K562 (cell line): Measurements from ENCODE around the gene DAGLA. TPM values are rescaled to one million over a fixed set of nuclear protein-coding genes. Genes with fewer than 3 reads are reported as not detected.

Experiments used
- ATAC-seq: fragments of 200-7000 bp; cut with Tn5 transposase; 3 replicates; pipeline ENCODE4 v1.9.1; 2020; ENCODE audit warnings: moderate library complexity
- BruUV-seq: library from RNA; stranded (reverse); fragments of 400-500 nt; replicated peaks from 2 replicates; lab custom pipeline; 2021; lab: Mats Ljungman, UMichigan
- CTCF ChIA-PET: fragments of 300-600 bp; formaldehyde crosslinking; extraction: SDS; loops from one replicate; lab custom pipeline; 2021; ENCODE audit warnings: low intra/inter-chr PET ratio; lab: Yijun Ruan, JAX
- POLR2A ChIA-PET: fragments of 300-600, 350-650 bp; sonication (Branson Sonifier 250); formaldehyde crosslinking; extraction: SDS; loops from one replicate; lab custom pipeline; 2021; ENCODE audit warnings: antibody characterized with exemption, inconsistent platforms; lab: Yijun Ruan, JAX
- DNase-seq, 4 experiments: peaks; one replicate each; pipeline versions ENCODE4 v3.0.0 to v3.0.0-alpha.2; 2011 to 2018; ENCODE audit warnings: low spot score in 3 of 4, mixed read lengths in 3 of 4; ENCODE audit errors: extremely low read depth in 1 of 4
- FAIRE-seq: peaks from 2 replicates; lab custom pipeline; 2011; peaks lifted over from hg19 to GRCh38; lab: Jason Lieb, UNC
- H2AFZ ChIP-seq: 2 replicates; pipeline ENCODE4 v1.6.0; 2011; ENCODE audit warnings: low read depth, low read length, control low read depth, inconsistent platforms
- H3K27ac ChIP-seq: fragments of 200-600 bp; 3 replicates; pipeline ENCODE4 v1.8.0; 2011; ENCODE audit warnings: low read depth, mild to moderate bottlenecking, control low read depth, inconsistent platforms, low read length, moderate library complexity, mixed read lengths; ENCODE audit errors: extremely low read depth
- H3K27me3 ChIP-seq, 2 experiments: fragments of 300-600 bp in 1 of 2; 2 replicates in 1 of 2; 3 replicates in 1 of 2; pipeline versions ENCODE4 v1.6.0 to v1.8.0; 2011; ENCODE audit warnings: inconsistent platforms in 2 of 2, low read length in 2 of 2, mild to moderate bottlenecking in 1 of 2, mixed read lengths in 1 of 2, moderate library complexity in 1 of 2; ENCODE audit not compliant: control insufficient read depth in 2 of 2, insufficient read depth in 2 of 2
- H3K36me3 ChIP-seq: fragments of 300-600 bp; 3 replicates; pipeline ENCODE4 v1.8.0; 2011; ENCODE audit warnings: mild to moderate bottlenecking, low read length, inconsistent platforms; ENCODE audit not compliant: control insufficient read depth, insufficient read depth
- H3K4me1 ChIP-seq, 2 experiments: fragments of 200-600 bp in 1 of 2; replicated peaks in 1 of 2; 2 replicates in 1 of 2; 3 replicates in 1 of 2; pipeline versions ENCODE4 v1.5.1 to v1.8.0; 2011; ENCODE audit warnings: inconsistent platforms in 2 of 2, low read length in 2 of 2, mild to moderate bottlenecking in 1 of 2, mixed read lengths in 1 of 2, moderate library complexity in 1 of 2; ENCODE audit not compliant: control insufficient read depth in 2 of 2, insufficient read depth in 2 of 2
- H3K4me2 ChIP-seq: 2 replicates; pipeline ENCODE4 v1.6.1; 2011; ENCODE audit warnings: low read length, control low read depth, inconsistent platforms, mixed read lengths; ENCODE audit not compliant: insufficient read depth
- H3K4me3 ChIP-seq: fragments of 200-600 bp; sonication (generic), shearing (Covaris generic); 2 replicates; pipeline ENCODE4 v1.5.1; 2016; ENCODE audit warnings: control low read depth, inconsistent platforms
- H3K79me2 ChIP-seq: fragments of 200-600 bp; 3 replicates; pipeline ENCODE4 v1.8.0; 2011; ENCODE audit warnings: low read length, inconsistent platforms; ENCODE audit not compliant: control insufficient read depth, insufficient read depth
- H3K9ac ChIP-seq, 2 experiments: 2 replicates each; pipeline versions ENCODE4 v1.6.0 to v1.6.1; 2011; ENCODE audit warnings: low read depth in 2 of 2, low read length in 2 of 2, control low read depth in 1 of 2, inconsistent platforms in 1 of 2, mild to moderate bottlenecking in 1 of 2, mixed read lengths in 1 of 2; ENCODE audit not compliant: insufficient read depth in 1 of 2
- H3K9me1 ChIP-seq: one replicate; pipeline ENCODE4 v1.6.0; 2011; ENCODE audit warnings: inconsistent platforms, mild to moderate bottlenecking, low read length, moderate library complexity; ENCODE audit not compliant: control insufficient read depth, insufficient read depth
- H3K9me3 ChIP-seq: replicated peaks from 2 replicates; pipeline ENCODE4 v1.5.1; 2011; ENCODE audit warnings: low read depth, low read length, inconsistent platforms; ENCODE audit not compliant: control insufficient read depth, insufficient read depth
- H4K20me1 ChIP-seq: replicated peaks from 2 replicates; pipeline ENCODE4 v1.6.1; 2011; ENCODE audit warnings: low read length, inconsistent platforms, mixed read lengths; ENCODE audit not compliant: control insufficient read depth, insufficient read depth
- CEBPB ChIP-seq: fragments of 450-650 bp; IDR thresholded peaks from 2 replicates; pipeline ENCODE4 v1.6.1; 2016; ENCODE audit warnings: missing genetic modification characterization, missing compliant biosample characterization
- FOXK2 ChIP-seq, 2 experiments: fragments of 450-650 bp; IDR thresholded peaks in 1 of 2; conservative IDR thresholded peaks in 1 of 2; 2 replicates each; pipeline ENCODE4 v1.6.1; 2016; ENCODE audit warnings: low read depth in 2 of 2, mild to moderate bottlenecking in 1 of 2
- LEF1 ChIP-seq: fragments of 450-650 bp; IDR thresholded peaks from 2 replicates; pipeline ENCODE4 v1.6.1; 2016; ENCODE audit warnings: mild to moderate bottlenecking
- PCBP2 ChIP-seq: fragments of 200-400 bp; formaldehyde crosslinking; IDR thresholded peaks from 2 replicates; pipeline ENCODE4 v1.6.1; 2018; ENCODE audit warnings: low read length, low read depth, mild to moderate bottlenecking, moderate library complexity; ENCODE audit not compliant: poor library complexity, severe bottlenecking
- PHF21A ChIP-seq: fragments of 450-650 bp; IDR thresholded peaks from 2 replicates; pipeline ENCODE4 v1.6.1; 2017; ENCODE audit warnings: low read depth, borderline replicate concordance
- RBM34 ChIP-seq: fragments of 200-400 bp; formaldehyde crosslinking; IDR thresholded peaks from 2 replicates; pipeline ENCODE4 v1.6.1; 2018; ENCODE audit warnings: low read length, borderline replicate concordance; ENCODE audit not compliant: insufficient read depth
- SMARCA5 ChIP-seq: fragments of 450-650 bp; IDR thresholded peaks from 2 replicates; pipeline ENCODE4 v1.6.1; 2016
- SP1 ChIP-seq: sonication (generic); formaldehyde crosslinking; IDR thresholded peaks from 2 replicates; pipeline ENCODE4 v1.8.1; 2022; ENCODE audit warnings: mild to moderate bottlenecking, missing genetic modification reagents
- TEAD1 ChIP-seq, 2 experiments: fragments of 450-650 bp in 1 of 2; sonication (generic) in 1 of 2; formaldehyde crosslinking; IDR thresholded peaks; 2 replicates each; pipeline versions ENCODE4 v1.4.0 to v1.8.0; 2020 to 2022; ENCODE audit warnings: mild to moderate bottlenecking in 2 of 2, missing genetic modification reagents in 1 of 2
- WGBS: fragments of 100-300 bp; shearing (Covaris generic); methylation state at CpG from one replicate; pipeline ENCODE4 v1.1.6; 2016; ENCODE audit warnings: low coverage, mixed read lengths; ENCODE audit not compliant: insufficient coverage; ENCODE audit errors: missing lambda C conversion rate; 5-methylcytosine and 5-hydroxymethylcytosine counted together
- in situ Hi-C: fragments of 300-500 bp; cut with MboI; formaldehyde crosslinking; loops from 4 replicates; pipeline ENCODE4 v1.15.0; 2018; ENCODE audit warnings: inconsistent platforms, mixed read lengths
- intact Hi-C: fragments of 100-400 bp; cut with micrococcal nuclease; formaldehyde crosslinking; loops from 2 replicates; pipeline ENCODE4 v1.14.2; 2022
- polyA plus RNA-seq, 8 experiments: library from polyadenylated mRNA; depleted of rRNA in 4 of 8; stranded (reverse) in 5 of 8; unstranded in 3 of 8; fragments of >200 nt; fragmentation: Nextera tagmentation in 2 of 8; fragmentation: Illumina TruSeq in 1 of 8; extraction: Ambion mirVana in 2 of 8; extraction: Trizol in 1 of 8; gene quantifications; 2 replicates each; pipeline versions ENCODE4 v1.2.1 to v1.2.3, GENCODE V29; 2011 to 2014; ENCODE audit warnings: inconsistent platforms in 1 of 8, missing spikeins in 1 of 8
- total RNA-seq, 7 experiments: library from RNA; depleted of rRNA in 6 of 7; stranded (reverse); fragments of >200 nt in 6 of 7; fragmentation: Illumina TruSeq in 2 of 7; extraction: Trizol in 2 of 7; gene quantifications; 2 replicates each; pipeline versions ENCODE4 v1.2.1 to v1.2.3, GENCODE V29; 2011 to 2021; ENCODE audit warnings: low replicate concordance in 1 of 7
- TF ChIP-seq, protein P1 (sequence below): fragments of 450-650 bp; formaldehyde crosslinking; IDR thresholded peaks from 2 replicates; pipeline ENCODE4 v1.4.0; 2020; ENCODE audit warnings: mild to moderate bottlenecking, moderate library complexity
- TF ChIP-seq, protein P2 (sequence below): fragments of 150-350 bp; IDR thresholded peaks from 2 replicates; pipeline ENCODE4 v1.6.1; 2014; ENCODE audit warnings: low read depth, mild to moderate bottlenecking, low read length, borderline replicate concordance
- TF ChIP-seq, protein P3 (sequence below): fragments of 250-450 bp; sonication (Bioruptor Pico); IDR thresholded peaks from 2 replicates; pipeline ENCODE4 v1.8.0; 2022; ENCODE audit warnings: inconsistent platforms
- TF ChIP-seq, protein P4 (sequence below): fragments of 250-450 bp; sonication (Bioruptor Pico); IDR thresholded peaks from 2 replicates; pipeline ENCODE4 v1.4.0; 2020

The DAGLA gene
- total and polyA plus RNA-seq, 9 of the 15 experiments (the other 6 are each of a cell fraction or from before 2014, with no cell fraction given): 0.03 to 0.16 (median 0.04) TPM; not detected in 4

DNA sequence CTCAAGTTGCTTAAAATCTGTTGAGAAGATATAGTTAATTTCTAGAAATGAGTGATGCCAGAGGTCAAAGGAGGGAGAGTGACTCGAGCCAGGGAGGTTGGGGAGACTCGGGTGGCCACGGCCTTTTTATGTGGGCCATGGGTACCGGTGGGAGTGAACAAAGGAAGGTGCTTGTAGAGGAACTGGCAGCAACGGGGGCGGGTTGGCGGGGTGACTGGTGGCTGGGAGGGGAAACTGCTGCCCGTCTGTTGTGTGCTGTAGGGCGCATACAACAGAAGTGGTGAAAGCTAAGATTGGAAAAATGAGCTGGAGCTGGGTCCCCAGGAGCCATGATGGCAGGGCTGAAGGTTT is 5.4 kb downstream of the DAGLA start:
- Histone ChIP-seq H2AFZ (no peak overlapping the region), H3K9me3 (no peaks in the 10 kb centered on the region), H3K79me2 (no peaks in the 10 kb centered on the region), H3K9me1 (no peaks in the 10 kb centered on the region), H3K4me1 (peaks cover 0 to 7% of the 10 kb centered on the region in 2 experiments; a peak in 2 of 5 replicates), H3K27me3 (peaks cover 49 to 100% of the 10 kb centered on the region in 2 experiments), H3K4me3 (no peak overlapping the region), H3K9ac (no peak overlapping the region), H3K36me3 (no peaks in the 10 kb centered on the region), H4K20me1 (peaks cover 19% of the 10 kb centered on the region; the same call in 1 of the 2 replicates), H3K27ac (no peak overlapping the region), H3K4me2 (no peak overlapping the region)
- no peak for TF ChIP-seq SMARCA5
- TF ChIP-seq, protein P1, sequence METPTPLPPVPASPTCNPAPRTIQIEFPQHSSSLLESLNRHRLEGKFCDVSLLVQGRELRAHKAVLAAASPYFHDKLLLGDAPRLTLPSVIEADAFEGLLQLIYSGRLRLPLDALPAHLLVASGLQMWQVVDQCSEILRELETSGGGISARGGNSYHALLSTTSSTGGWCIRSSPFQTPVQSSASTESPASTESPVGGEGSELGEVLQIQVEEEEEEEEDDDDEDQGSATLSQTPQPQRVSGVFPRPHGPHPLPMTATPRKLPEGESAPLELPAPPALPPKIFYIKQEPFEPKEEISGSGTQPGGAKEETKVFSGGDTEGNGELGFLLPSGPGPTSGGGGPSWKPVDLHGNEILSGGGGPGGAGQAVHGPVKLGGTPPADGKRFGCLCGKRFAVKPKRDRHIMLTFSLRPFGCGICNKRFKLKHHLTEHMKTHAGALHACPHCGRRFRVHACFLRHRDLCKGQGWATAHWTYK (CRISPR knock-in tag): no peak
- no peak for TF ChIP-seq PCBP2
- TF ChIP-seq, protein P2, sequence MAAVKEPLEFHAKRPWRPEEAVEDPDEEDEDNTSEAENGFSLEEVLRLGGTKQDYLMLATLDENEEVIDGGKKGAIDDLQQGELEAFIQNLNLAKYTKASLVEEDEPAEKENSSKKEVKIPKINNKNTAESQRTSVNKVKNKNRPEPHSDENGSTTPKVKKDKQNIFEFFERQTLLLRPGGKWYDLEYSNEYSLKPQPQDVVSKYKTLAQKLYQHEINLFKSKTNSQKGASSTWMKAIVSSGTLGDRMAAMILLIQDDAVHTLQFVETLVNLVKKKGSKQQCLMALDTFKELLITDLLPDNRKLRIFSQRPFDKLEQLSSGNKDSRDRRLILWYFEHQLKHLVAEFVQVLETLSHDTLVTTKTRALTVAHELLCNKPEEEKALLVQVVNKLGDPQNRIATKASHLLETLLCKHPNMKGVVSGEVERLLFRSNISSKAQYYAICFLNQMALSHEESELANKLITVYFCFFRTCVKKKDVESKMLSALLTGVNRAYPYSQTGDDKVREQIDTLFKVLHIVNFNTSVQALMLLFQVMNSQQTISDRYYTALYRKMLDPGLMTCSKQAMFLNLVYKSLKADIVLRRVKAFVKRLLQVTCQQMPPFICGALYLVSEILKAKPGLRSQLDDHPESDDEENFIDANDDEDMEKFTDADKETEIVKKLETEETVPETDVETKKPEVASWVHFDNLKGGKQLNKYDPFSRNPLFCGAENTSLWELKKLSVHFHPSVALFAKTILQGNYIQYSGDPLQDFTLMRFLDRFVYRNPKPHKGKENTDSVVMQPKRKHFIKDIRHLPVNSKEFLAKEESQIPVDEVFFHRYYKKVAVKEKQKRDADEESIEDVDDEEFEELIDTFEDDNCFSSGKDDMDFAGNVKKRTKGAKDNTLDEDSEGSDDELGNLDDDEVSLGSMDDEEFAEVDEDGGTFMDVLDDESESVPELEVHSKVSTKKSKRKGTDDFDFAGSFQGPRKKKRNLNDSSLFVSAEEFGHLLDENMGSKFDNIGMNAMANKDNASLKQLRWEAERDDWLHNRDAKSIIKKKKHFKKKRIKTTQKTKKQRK: no peak
- TF ChIP-seq SP1 (CRISPR knock-in tag): no peak
- TF ChIP-seq, protein P3, sequence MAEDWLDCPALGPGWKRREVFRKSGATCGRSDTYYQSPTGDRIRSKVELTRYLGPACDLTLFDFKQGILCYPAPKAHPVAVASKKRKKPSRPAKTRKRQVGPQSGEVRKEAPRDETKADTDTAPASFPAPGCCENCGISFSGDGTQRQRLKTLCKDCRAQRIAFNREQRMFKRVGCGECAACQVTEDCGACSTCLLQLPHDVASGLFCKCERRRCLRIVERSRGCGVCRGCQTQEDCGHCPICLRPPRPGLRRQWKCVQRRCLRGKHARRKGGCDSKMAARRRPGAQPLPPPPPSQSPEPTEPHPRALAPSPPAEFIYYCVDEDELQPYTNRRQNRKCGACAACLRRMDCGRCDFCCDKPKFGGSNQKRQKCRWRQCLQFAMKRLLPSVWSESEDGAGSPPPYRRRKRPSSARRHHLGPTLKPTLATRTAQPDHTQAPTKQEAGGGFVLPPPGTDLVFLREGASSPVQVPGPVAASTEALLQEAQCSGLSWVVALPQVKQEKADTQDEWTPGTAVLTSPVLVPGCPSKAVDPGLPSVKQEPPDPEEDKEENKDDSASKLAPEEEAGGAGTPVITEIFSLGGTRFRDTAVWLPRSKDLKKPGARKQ (CRISPR knock-in tag): no peak
- no peak for TF ChIP-seq LEF1
- TF ChIP-seq FOXK2 (conservative IDR thresholded peaks at IDR 0.05 in 1 of 2, IDR thresholded peaks at IDR 0.05 in 1 of 2; ENCODE audit: low read depth in 2 of 2): no peak
- no peak for TF ChIP-seq PHF21A
- TF ChIP-seq CEBPB (tag): no peak
- TF ChIP-seq TEAD1 (CRISPR knock-in tag; IDR thresholded peaks at IDR 0.05): no peak
- no peak for TF ChIP-seq RBM34
- TF ChIP-seq, protein P4, sequence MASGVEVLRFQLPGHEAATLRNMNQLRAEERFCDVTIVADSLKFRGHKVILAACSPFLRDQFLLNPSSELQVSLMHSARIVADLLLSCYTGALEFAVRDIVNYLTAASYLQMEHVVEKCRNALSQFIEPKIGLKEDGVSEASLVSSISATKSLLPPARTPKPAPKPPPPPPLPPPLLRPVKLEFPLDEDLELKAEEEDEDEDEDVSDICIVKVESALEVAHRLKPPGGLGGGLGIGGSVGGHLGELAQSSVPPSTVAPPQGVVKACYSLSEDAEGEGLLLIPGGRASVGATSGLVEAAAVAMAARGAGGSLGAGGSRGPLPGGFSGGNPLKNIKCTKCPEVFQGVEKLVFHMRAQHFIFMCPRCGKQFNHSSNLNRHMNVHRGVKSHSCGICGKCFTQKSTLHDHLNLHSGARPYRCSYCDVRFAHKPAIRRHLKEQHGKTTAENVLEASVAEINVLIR (CRISPR knock-in tag): no peak
- BruUV-seq: no TSS peak
- WGBS: 0% methylated on average over 9 of the region's 9 CpGs
- in situ Hi-C loops (no loop called here), intact Hi-C loops (no loop called here)
- CTCF ChIA-PET: interaction anchor here (0.6 kb wide), 1 partner anchor 527 kb away, joined by 3 read pairs; no protein-coding TSS in a partner anchor
- ATAC-seq: no peak
- POLR2A ChIA-PET: no interaction called here
- DNase-seq: no peak
- no peak for FAIRE-seq
